AG08395 (cell line): ENCODE data around the gene OPN3.

Source experiments
- DNase-seq: peaks from one replicate; pipeline ENCODE4 v3.0.0; 2012; ENCODE audit warnings: mixed read lengths, low spot score

The OPN3 gene

DNA sequence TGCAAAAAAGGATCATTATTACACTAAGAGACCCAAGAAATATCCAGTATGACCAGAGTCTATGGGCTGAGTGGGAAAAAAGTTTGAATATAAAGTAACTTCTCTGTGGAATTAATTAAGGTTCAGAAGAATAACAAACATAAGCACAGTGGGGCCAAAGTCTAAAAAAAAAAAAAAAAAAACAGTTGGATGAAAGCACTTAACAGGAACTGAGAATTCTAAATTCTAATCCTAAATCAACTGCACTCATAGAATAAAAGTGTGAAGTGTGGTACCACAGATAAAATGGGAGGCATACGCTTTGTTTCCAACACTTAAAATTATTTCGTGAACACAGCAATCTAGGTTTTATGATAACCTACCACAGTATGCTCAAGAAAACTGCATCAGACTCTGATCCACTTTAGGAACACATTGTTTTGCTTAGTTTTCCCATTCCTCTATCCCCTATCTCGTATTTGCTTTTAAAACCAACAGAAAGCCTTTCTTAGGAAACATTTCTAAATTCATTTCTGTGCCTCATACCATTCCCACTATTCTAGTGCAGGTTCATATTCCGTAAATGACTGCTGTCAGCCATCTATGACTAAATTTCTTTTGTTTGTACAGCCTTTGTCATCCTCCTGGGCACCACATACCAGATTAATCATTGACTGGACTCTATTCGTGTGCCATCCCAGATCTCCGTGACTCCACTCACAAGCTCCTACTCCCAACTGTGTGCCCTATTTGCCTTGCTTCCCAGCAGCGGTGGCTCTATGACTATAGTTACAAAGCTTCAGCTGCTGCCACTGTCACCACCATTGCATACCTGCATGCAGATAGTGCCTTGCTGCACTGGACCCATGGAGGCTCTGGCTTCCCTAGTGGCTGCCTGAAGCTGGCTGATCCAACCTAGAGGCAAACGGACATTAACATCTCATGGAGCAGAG, 24.9 kb downstream of the OPN3 start:
- no peak for DNase-seq

DNA sequence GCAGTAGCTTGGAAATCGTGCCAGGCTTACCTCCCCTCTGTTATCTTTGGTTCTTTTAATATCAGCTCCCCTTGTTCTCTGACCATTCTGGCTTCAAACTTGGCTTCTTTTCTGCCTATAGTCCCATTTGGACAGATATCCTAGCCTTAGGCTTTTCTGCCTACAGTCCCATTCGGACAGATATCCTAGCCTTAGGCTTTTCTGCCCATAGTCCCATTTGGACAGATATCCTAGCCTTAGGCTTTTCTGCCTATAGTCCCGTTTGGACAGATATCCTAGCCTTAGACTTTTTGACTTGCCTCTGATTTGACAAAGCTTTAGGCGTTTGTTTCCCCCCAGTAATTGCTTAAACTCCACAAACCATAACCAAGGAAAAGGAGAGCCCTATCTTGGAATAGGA, 25.6 kb downstream of the OPN3 start:
- no peak for DNase-seq

DNA sequence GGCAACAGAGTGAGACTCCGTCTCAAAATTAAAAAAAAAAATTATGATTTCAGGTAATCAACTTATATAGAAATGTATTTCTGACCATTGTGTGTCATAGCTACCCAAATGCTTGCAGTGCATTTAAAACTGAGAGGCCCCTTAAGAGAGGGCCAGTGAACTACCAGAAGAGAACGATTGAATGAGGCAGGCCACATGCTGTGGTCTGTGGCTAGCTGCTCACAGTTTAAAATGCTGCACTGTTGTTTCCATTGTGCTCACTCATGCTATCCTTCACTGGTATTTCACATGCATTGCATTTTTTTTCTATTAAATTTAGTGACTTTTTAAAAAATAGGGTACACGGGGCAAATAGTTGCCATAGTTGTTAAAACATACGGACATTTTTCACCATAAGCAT, 26.0 kb downstream of the OPN3 start:
- no peak for DNase-seq

DNA sequence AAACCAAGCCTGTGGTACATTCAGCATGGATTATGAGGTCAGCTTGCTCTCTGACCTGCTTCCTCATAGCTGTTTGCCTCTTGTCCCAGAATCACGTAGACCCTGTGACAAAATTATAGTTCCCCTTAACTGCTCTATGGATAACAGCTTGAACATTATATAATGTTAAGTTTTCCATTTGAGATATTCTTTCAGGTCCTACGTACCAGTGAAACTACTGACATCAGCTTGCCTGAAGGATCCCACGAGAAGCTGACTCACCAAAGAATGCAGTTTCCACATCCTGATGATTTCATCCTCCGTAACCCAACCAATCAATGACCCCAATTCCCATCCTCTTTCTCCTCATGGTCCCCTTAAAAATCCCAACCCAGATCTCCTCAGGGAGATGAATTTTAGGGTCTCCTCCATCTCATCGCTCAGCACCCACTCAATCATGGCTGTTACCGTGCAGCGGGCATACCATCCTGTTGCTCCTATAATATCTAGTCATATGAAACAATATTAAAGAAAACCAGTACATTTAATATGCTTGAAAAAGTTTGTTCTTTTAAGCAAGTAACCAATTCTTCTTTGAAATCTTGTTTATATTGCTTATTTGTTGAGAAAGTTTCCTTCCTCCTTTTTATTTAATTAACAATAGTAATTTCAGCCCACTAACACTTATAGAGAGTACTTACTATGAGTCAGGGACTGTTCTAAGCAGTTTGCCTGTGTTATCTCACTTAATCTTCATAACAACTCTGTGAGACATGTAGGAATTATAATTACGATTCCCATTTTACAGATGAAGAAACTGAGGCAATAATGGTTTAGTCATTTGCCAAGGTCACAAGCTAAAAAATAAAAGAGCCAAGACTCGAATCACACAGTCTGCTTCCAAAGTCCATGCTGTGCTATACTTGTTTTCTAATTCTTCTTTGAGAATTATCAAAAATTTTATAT, 27.4 kb downstream of the OPN3 start:
- peak; percentile 69 for DNase-seq

DNA sequence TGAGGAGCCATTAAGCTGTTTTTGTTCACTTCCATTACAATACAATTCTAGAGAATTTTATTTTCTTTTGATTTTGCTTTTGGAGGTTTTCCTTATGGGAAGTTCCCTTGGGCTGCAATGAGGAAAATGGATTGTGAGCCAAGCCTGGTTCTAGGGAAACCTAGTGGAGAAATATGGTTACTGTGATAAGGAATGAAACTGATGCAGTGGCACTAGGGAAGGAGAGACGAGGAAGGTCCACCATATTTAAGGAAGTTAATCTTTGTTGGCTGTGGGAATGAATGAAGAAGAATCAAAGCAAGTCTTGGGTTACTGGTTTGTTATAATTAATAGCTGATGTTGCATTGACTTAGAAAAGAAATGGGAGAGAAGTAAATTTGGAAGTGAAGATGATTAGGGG, 28.4 kb downstream of the OPN3 start:
- DNase-seq: no peak

DNA sequence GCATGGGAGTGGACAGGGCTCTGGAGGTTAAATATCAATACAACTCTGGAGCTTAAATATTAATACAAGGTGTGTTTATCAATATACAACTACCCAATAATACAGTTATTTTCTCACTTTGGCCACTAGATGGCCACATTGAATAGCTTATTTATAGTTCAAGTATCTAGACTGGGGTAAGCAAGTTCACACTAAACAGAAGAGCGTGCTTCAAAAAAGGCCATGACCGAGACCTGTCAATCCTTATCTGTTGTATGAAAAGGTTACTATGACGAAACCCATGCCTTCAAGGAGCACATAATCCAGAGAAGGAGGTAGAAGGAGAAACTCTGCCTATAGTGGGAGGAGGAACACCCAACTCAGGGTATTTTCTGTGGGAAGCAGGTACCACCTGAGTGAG, 29.1 kb downstream of the OPN3 start:
- DNase-seq: peak; percentile 47

DNA sequence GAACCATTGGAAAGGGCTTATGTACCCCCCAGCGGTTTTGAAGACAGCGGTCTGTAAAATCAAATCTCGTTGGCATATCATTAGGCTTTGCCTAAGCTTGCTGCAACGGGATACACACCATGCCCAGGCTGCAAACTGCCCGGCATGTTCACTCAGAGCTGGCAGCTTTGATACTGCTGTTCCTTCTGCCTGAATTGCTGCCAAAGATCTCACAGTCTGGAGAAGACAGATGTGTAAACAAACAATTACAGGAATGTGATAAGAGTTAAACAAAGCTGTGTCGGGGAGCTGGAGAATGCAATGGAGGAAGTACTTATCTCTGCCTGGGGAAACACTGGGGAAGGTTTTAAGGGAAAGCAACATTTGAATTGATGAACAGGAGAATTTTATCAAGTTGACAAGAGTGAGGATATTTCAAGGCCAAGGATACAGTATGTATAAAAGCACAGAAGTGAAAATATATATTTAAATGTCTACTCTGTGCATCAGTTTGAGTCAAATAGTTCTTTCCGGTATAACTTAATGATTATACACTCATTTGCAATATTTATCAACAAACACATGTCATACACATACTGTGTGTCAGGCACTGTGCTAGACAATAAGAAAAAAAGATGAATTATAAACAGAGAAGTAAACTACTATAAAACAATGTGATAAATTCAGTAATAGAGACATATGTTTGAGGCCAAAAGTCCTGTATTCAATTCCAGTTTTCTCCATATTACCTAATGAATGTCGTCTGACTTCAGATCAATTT, 29.9 kb downstream of the OPN3 start:
- DNase-seq: no peak

DNA sequence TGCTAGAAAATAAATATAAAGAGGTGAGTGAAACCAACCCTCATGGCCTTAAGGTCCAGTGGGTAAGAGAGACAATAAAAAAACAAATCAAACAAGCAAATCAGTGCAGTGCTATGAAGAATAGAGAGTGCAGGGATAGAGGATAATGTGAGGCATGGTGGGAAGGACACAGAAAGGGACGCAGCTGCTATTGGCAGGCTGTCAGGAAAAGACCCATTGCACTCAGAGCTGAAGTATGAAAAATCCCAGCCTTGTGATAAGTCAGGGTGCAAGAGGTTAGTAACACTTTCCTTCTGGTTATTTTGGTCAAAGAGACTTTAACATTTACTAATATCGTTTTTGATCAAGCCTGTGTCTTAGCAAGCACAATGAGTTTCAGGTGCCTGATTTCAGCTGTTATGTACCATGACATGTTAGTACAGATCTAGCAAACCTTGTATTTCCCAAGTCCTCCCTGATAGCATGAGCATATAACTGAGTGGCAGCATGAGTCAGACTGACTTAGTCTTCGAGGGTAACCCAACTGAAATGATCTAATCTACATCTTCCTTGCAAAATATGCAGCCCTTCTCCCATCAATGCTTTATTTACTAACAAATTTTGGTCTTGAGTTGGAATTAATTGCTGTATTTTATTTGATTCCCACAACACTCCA, 31.7 kb downstream of the OPN3 start:
- peak; percentile 18 for DNase-seq

DNA sequence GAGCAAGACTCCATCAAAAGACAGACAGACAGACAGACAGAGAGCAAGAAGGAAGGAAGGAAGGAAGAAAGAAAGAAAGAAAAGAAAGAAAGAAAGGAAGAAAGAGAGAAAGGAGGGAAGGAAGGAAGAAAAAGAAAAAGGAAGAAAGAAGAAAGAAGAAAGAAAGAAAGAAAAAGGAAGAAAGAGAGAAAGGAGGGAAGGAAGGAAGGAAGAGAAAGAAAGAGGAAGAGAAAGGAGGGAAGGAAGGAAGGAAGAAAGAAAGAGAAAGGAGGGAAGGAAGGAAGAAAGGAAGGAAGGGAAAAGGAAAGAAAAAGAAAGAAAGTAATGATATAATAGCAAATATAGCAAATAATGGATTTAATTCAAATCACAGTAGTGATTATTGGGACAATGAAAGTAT, 32.7 kb downstream of the OPN3 start:
- DNase-seq: no peak

DNA sequence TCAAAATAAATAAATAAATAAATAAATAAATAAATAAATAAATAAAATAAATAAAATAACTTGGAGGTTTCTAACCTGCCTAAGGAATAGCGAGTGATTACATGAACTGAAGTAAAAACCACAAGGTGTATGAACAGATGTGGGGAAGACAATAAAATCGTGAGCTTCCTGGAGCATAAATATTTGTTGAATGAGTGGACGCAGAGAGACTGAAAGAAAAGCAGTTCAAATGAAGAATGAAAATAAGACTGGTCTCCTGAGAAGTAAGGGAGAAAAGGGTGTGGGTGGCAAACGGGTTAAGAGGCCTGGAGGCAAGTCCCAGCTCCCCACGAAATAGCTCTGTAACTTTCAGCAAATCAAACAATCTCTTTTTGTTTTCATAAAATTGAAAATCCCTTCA, 33.6 kb downstream of the OPN3 start:
- no peak for DNase-seq

DNA sequence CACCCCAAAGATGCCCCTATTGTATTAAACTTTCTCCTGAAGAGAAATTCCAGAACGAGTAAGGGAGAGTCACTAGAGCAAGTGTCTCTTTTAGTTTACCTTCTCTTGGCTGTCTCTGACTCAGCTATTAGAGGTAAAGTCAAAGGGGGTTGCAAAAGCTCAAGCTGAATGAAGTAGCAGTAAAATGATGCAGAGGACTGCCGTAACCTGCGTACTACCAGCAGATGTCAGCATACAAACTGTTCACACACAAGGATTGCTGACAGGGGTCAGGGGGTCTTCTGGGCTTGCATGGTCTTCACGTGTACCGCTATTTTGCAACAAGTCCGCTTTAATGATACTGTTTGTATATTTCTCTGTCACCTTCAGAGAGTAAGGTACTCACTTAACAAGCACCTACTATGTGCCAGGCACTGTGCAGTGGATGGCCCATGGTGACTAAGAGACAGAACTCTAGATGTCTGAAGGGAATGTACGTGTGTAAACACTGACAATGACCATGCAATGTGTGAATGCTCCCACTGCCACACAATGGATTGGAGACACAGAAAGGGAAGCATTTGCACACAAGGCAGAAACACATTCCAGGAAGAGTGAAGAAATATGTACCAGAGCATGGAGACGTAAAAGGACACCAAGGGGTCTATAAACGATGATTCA, 34.9 kb downstream of the OPN3 start:
- DNase-seq: no peak

DNA sequence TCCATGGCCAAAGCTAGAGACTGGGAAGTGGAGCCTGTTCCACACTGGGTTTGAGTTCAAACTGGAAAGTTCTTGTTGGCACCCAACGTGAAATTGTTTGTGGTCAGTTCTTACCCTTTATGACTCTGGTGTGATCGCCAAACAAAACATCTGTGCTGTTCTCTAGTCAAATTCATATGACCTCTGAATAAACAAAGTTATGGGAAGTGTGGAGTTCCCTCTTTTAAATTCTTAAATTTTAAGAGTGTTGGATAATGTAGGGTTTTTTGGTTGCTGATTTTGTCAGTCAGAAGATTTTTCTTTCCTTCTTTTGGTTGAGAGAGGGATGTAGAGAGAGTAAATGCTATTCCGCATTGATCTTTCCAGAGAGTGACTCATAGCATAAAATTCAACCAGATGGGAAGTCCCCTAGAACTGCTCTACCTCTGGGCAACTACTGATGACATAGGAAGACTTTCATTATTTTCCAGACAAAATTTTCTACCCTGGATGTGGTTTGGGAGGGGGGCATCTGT, 36.4 kb downstream of the OPN3 start:
- peak; percentile 66 for DNase-seq

DNA sequence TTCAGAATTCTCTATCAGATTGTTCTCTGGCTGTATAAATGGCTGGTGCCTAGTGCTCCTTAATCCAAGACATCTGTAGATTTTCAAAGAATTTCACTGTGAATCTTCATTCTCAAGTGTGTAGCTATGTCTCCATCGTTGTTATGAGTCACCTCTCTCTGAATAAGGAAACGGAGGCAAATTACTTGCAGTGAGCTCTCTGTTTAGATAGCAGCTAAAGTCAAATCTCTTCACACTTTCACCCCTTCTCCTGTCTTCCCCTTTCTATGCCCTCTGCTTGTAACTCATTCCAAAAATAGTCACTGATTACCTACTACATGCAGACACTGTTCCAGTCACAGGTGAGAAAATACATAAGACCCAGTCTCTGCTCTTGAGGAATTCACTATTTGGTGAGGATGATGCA, 39.7 kb downstream of the OPN3 start:
- DNase-seq: peak; percentile 65

DNA sequence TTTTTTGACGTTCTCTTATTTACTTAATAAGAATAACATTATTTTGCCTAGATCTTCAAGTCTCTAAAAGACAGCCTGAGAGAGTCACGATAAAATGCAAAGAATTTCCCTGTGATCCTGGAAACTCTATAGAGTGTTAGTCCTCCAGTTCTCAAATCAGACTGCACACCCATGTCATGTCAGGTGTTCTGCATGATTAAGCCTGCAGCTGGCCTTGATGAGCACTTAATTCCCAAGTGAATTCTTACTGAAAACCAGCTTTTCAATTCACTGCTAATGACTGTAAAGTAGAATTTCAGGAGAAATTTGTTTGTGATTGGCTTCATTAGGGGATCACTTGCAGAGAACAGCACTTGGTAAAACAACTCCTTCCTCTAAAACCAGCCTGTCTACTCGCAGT, 41.9 kb downstream of the OPN3 start:
- no peak for DNase-seq

DNA sequence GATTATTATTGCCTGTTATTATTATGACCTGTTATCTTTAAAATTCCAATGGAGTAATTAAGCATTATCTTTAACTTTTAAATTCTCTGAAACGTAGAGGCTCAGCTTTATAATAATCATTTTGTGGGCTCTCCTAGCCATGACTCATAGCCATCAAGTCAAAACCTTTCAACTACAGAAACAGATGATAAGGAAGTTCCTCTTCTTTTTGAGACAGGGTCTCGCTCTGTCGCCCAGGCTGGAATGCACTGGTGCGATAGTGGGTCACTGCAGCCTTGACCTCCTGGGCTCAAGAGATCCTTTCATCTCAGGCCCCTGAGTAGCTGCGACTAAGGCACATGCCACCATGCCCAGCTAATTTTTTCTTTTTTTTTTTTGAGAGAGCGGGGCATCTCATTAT, 43.5 kb downstream of the OPN3 start:
- no peak for DNase-seq

DNA sequence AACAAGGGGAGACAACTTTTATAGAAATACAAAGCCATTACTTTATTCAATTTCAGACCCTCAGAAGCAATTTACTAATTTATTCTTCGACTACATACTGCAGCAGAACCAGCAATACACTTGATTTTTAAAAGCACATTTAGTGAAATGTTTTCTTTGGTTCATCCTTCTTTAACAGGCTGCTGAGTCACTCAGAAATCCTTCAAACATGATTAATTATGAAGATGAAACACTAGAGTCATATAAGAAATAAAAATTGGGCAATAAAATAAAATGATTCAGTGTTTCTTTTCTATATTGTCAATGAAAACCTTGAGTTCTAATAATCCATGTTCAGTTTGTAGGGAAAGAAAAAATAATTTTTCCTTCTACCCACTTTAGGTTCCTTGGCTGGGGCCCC, 47.0 kb downstream of the OPN3 start:
- DNase-seq: no peak

DNA sequence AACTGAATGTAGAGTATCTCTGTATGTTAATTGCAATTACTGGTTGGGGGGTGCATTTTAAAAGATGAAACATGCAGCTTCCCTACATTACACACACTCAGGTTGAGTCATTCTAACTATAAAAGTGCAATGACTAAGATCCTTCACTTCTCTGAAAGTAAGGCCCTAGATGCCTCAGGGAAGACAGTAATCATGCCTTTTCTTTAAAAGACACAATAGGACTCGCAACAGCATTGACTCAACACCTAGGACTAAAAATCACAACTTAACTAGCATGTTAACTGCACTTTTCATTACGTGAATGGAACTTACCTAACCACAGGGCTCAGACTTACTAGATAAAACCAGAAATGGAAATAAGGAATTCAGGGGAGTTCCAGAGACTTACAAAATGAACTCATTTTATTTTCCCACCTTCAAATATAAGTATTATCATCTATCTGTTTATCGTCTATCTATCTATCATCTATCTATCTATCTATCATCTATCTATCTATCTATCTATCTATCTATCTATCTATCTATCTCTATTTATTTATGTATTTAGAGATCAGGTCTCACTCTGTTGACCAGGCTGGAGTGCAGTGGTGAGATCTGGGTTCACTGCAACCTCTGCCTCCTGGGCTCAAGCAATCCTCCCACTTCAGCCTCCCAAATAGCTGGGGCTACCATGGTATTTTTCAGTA, 47.8 kb downstream of the OPN3 start:
- DNase-seq: peak; percentile 48

DNA sequence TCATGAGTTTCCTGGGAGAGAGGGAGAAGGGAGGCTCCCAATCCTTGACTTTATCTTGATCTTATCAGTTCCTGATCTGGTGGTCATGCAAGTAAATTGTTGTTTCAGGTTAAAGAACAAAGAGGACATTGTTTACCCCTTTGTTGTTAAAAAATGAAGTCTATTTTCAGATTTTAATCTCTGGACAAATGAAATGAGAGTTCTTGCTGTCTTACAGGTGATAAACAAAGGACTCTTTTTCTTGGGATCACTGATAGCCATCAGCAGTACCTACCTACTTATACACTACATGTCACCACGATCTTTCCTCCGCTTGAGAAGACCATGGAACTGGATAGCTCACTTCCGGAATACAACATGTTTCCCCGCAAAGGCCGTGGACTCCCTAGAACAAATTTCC, 48.4 kb downstream of the OPN3 start:
- DNase-seq: no peak

DNA sequence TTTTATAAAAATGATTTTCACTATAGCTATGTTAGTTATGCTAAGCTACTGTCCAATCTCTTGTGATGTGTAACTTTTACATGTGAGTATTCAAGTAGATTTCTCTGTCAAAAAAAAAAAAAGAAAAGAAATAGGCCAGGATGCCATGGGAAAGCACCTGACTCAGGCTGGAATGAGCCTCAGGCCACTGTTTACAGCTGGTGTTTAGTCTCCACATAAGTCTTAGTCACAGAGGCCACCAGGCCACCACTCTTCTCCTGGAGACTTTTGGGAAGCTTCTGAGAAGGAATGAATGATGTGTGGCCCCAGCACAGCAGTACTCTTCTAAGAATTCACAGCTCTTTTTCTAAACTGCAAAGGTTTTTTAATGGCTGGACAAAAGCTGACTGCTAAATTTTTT, 48.9 kb downstream of the OPN3 start:
- DNase-seq: peak; percentile 40

DNA sequence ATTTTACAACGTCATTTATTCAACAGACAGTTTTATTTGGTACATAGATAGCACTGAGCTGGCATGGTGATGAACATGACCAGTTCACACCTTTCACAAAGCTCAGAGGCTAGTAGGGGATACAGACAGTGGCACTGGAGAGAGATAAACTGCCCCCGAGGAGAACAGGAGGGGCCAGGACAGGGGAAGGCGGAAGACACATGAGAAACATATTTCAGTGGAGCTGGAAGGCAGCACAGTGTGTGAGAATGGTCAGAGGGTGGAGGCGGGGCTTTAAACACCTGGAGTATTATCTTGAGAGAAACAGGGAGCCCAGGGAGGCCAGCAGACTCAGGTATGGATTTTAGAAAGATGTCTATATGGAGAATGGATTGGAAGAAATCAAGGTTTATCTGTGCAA, 49.5 kb downstream of the OPN3 start:
- DNase-seq: no peak
